HG03039 (cell line): ENCODE results near the gene NRSN2.

ENCODE experiments used
- ATAC-seq: cut with Tn5 transposase; IDR thresholded peaks from one replicate; pipeline ENCODE4 v1.9.1; 2021; ENCODE audit warnings: mild to moderate bottlenecking, moderate library complexity; ENCODE audit not compliant: unreplicated experiment

NRSN2 gene

DNA sequence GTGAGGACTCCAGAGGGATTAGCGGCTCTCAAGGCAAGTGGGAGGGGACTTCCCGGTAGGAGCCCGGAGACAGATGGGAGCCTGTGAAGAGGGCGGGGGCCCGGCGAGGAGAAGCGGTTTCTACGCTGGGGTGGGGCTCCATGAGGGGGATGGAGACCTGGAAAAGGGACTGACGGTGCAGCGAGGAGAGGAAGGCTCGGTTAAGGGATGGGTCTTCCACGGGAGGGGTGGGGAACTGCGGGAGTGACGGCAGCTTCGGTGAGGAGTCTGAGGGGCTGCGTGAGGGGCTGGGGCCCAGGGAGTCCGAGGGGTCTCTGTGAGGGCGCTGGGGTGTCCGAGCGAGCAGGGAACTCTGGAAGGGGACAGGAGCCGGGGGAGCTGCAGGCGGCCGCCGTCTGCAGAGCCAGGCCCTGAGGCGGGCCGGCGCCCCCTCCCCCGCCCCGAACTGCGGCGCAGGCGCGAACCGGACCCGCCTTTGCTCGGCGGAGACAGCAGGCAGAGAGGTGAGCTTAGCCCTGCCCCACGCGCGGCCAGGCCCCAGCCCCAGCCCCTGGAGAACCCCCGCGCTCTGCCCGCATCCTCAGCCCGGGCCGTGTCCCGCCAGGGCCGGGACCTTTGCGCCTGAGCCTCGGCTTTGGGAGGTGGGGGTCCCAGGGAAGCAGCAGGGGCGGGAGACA, at the start of gene NRSN2:
NRSN2 (plus strand) TSS at position 472 of the 677 bp plus-strand sequence. CDS start 2,533 bp downstream, outside the sequence.
- ATAC-seq: peak; percentile 29

DNA sequence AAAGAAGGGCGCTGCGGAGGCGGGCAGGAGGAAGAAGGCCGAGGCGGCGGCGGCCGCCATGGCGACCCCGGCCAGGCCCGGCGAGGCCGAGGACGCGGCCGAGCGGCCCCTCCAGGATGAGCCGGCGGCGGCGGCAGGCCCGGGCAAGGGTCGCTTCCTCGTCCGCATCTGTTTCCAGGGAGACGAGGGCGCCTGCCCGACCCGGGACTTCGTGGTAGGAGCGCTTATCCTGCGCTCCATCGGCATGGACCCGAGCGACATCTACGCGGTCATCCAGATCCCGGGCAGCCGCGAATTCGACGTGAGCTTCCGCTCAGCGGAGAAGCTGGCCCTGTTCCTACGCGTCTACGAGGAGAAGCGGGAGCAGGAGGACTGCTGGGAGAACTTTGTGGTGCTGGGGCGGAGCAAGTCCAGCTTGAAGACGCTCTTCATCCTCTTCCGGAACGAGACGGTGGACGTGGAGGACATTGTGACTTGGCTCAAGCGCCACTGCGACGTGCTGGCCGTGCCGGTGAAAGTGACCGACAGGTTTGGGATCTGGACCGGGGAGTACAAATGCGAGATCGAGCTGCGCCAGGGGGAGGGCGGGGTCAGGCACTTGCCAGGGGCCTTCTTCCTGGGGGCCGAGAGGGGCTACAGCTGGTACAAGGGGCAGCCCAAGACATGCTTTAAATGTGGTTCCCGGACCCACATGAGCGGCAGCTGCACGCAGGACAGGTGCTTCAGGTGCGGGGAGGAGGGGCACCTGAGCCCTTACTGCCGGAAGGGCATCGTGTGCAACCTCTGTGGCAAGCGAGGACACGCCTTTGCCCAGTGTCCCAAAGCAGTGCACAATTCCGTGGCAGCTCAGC, 48.8 kb upstream of the NRSN2 start:
- peak; percentile 24 for ATAC-seq

DNA sequence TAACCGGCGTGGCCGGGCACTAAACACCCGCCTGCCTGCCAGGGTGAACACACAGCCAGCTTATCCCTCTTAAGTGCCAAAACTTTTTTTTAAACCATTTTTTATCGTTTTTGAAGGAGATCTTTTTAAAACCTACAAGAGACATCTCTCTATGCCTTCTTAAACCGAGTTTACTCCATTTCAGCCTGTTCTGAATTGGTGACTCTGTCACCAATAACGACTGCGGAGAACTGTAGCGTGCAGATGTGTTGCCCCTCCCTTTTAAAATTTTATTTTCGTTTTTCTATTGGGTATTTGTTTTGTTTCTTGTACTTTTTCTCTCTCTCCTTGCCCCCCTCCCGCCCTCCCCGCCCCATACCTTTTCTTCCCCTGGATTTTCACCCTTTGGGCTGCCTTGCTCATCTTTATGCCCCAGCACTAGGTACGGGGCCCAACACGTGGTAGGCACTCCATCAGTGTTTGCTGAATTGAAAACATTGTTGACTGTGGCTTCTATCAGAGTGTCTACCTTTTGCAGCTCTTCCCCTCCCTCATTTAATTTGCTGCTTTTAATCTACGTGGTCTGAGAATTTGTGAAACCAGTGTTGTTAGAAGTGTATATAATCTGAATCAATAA, 48.0 kb upstream of the NRSN2 start:
- no peak for ATAC-seq

GRCh38 chr20:300345-300990, 46.4 kb upstream of the NRSN2 start:
- no peak for ATAC-seq

- ATAC-seq: no peak
These were observed 44.7 kb upstream of the NRSN2 start for GRCh38 chr20:301886-302848.

DNA sequence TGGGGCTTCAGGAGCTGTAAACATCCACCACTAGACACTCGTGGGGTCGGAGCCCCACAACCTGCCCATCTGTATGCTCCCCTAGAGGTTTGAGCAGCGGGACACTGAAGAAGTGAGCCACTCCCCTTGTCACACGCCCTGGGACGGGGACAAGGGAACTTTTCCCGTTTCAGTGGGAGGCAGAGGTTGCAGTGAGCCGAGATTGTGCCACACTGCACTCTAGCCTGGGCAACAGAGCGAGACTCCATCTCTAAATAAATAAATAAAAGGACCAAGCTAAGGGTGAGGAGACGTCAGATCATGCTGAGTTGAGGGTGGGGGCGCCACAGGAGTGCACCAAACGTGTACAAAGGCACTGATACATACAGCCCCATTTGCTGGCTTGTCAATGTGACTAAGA, 41.2 kb upstream of the NRSN2 start:
- ATAC-seq: no peak

- ATAC-seq: no peak
These were observed 38.4 kb upstream of the NRSN2 start for GRCh38 chr20:308427-309038.

DNA sequence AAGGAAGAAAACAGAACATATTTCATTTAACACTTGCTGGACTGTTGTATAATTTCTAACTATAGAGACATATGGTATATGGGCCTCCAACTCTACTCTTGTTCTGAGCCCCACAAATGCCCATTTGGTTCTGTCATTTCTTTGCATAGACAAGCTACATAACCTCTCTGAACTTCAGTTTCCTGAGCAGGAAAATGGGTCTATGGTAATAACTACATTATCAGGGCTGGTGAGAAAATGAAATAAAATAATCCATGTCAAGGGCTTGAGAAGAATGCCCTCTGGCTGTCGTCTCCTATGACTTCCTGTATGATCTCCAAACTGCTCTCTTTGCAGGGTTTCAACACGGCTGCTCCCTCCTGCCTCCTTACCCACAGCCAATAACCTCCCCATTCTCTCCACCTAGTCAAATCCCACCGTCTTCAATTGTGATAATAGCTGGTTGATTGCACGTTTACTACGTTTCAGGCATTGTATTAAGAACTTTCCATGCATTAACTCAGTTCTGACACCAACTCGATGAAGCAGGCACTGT, 37.5 kb upstream of the NRSN2 start:
- ATAC-seq: no peak

GRCh38 chr20:309841-310644, 36.9 kb upstream of the NRSN2 start:
- peak; percentile 98 for ATAC-seq

- no peak for ATAC-seq
These were observed 36.3 kb upstream of the NRSN2 start for GRCh38 chr20:310645-311044.

DNA sequence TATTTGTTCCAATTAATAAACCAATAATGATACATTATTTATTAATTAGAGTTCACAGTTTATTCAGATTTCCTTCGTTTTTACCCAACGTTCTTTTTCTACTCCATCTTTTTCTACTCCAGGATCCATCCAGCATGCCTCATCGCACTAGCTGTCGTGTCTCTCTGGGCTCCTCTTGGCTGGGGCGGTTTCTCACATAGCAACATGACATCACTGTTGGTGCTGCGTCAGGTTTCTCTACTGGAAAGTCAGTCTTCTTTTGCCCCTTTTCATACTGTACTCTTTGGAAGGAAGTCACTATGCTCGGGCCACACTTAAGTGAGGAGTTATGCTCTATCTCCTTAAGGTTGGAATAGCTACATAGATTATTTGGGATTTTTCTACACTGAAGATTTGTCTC, 35.3 kb upstream of the NRSN2 start:
- ATAC-seq: no peak

- no peak for ATAC-seq
These were observed 34.8 kb upstream of the NRSN2 start for GRCh38 chr20:312067-312466.

DNA sequence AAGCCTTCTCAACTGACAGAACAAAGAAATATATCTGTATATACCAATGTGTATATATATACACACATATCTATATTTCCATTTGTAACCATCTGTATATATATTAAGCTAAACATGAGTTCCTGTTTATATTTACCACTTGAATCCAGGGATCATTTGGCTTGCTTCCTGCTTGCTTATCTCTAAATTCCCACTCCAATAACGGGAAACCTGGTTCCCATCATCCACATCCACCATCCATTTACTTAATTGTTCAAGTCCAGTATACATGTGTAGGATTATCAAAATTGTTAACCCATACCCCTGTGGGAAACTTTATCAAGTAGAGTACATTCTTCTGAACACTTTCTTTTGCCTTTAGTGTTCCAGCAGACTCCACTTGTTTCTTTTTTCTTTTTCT, 34.0 kb upstream of the NRSN2 start:
- ATAC-seq: no peak

DNA sequence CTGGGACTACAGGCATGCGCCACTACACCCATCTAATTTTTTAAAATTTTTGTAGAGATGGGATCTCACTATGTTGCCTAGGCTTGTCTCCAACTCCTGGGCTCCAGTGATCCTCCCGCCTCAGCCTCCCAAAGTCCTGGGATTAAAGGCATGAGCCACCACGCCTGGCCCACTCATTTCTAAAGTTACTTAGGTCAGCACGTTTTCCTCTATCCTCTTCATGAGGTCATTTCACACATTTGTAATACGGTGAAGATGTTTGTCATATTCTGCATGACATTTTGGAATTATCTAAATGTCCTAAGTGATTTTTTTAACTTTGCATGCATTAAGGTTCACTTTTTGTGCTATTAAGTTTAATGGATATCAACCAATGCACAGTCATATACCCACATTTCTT, 33.5 kb upstream of the NRSN2 start:
- no peak for ATAC-seq

DNA sequence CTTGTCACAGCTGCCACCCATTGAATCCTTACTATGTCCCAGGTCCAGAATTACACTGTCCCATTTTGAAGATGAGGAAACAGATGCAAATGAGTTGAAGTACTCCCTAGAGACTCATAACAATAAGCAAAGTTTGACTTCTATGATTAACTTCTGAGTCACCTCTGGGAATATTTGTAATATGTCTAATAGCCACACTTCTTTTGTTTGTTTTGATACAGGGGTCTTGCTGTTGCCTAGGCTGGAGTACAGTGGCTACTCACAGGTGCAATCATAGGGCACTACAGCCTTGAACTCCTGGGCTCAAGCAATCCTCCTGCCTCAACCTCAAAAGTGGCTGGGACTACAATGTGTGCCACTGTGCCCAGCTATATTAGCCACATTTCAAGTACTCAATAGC, 33.0 kb upstream of the NRSN2 start:
- ATAC-seq: no peak

GRCh38 chr20:316316-317068, 30.4 kb upstream of the NRSN2 start:
- ATAC-seq: no peak

GRCh38 chr20:324177-325044, 22.5 kb upstream of the NRSN2 start:
- ATAC-seq: peak; percentile 45
